Mammary epithelial cell (primary cell): Measurements from ENCODE around the gene FHIT.

Source experiments
- CTCF ChIP-seq, 2 donors: IDR thresholded peaks in 1 of 2; conservative IDR thresholded peaks in 1 of 2; 2 replicates each; pipeline ENCODE4 v1.5.1; 2011 to 2012; ENCODE audit warnings: inconsistent platforms in 2 of 2, low read length in 2 of 2, mild to moderate bottlenecking in 2 of 2, control low read depth in 1 of 2, low read depth in 1 of 2; ENCODE audit not compliant: insufficient read depth in 1 of 2; ENCODE audit errors: extremely low read depth in 1 of 2
- EZH2 ChIP-seq: IDR thresholded peaks from 2 replicates; pipeline ENCODE4 v1.6.1; 2012; ENCODE audit warnings: low read length, inconsistent platforms, borderline replicate concordance

GRCh38 chr3:60651799-60652198, 599.5 kb downstream of the FHIT start:
- no peak for TF ChIP-seq CTCF (conservative IDR thresholded peaks at IDR 0.05 in 1 of 2, IDR thresholded peaks at IDR 0.05 in 1 of 2; ENCODE audit: extremely low read depth in 1 of 2, insufficient read depth in 1 of 2, low read depth in 1 of 2, low read length in 2 of 2)
- no peak for TF ChIP-seq EZH2
